HCT116 (cell line): ENCODE data around the gene OCEL1. TPM values are rescaled to one million over a fixed set of nuclear protein-coding genes. Genes with fewer than 3 reads are reported as not detected.
A peak's percentile ranks its signal among the peaks of the same experiment; 100 is the strongest.

ENCODE experiments used
- ATAC-seq: fragments of 200-7000 bp; cut with Tn5 transposase; 2 replicates; pipeline ENCODE4 v1.9.1; 2020; ENCODE audit warnings: mild to moderate bottlenecking, moderate library complexity
- BruUV-seq: library from RNA; stranded (reverse); fragments of 400-500 nt; replicated peaks from 2 replicates; lab custom pipeline; 2021; lab: Mats Ljungman, UMichigan
- CTCF ChIA-PET: fragments of 300-600 bp; sonication (Branson Sonifier 250); formaldehyde crosslinking; loops from one replicate; lab custom pipeline; 2021; ENCODE audit warnings: antibody characterized with exemption; lab: Charles Lee
- POLR2A ChIA-PET: fragments of 300-600, 350-600 bp; sonication (Branson Sonifier 250); formaldehyde crosslinking; loops from one replicate; lab custom pipeline; 2021; ENCODE audit warnings: antibody characterized with exemption; lab: Charles Lee
- RAD21 ChIA-PET, 2 experiments: fragments of 300-600 bp; sonication (Branson Sonifier 250); formaldehyde crosslinking; loops; one replicate each; lab custom pipeline; 2023; ENCODE audit warnings: low total read pairs in 2 of 2; ENCODE audit not compliant: uncharacterized antibody in 2 of 2, unreplicated experiment in 2 of 2, low non-redundant PET in 1 of 2; lab: Charles Lee
- DNase-seq: peaks from one replicate; pipeline ENCODE4 v3.0.0-alpha.2; 2010; ENCODE audit warnings: low read depth, low spot score
- H2AFZ ChIP-seq: fragments of 200-600 bp; shearing (Covaris generic), sonication (generic); 2 replicates; pipeline ENCODE4 v1.6.1; 2017; ENCODE audit warnings: low read depth, mixed run types, mixed read lengths, antibody characterized with exemption, low read length; ENCODE audit not compliant: poor library complexity, severe bottlenecking
- H3K27ac ChIP-seq: 2 replicates; pipeline ENCODE4 v1.5.1; 2012; ENCODE audit warnings: low read depth, low read length
- H3K27me3 ChIP-seq: fragments of 200-600 bp; sonication (generic); 2 replicates; pipeline ENCODE4 v1.6.1; 2016; ENCODE audit warnings: mixed run types, low read length, mixed read lengths; ENCODE audit not compliant: insufficient read depth
- H3K36me3 ChIP-seq, 2 experiments: fragments of 200-500 bp in 1 of 2; fragments of 200-600 bp in 1 of 2; sonication (Bioruptor generic) in 1 of 2; sonication (generic) in 1 of 2; 2 replicates each; pipeline versions ENCODE4 v1.5.1 to v1.6.1; 2014 to 2016; ENCODE audit warnings: low read length in 2 of 2, inconsistent platforms in 1 of 2, mixed read lengths in 1 of 2, mixed run types in 1 of 2; ENCODE audit not compliant: insufficient read depth in 2 of 2, control insufficient read depth in 1 of 2
- H3K4me1 ChIP-seq, 2 experiments: fragments of 200-600 bp in 1 of 2; sonication (generic) in 1 of 2; 2 replicates each; pipeline versions ENCODE4 v1.5.1 to v1.6.1; 2012 to 2017; ENCODE audit warnings: low read length in 2 of 2, inconsistent platforms in 1 of 2, mild to moderate bottlenecking in 1 of 2, mixed read lengths in 1 of 2, mixed run types in 1 of 2, moderate library complexity in 1 of 2; ENCODE audit not compliant: insufficient read depth in 2 of 2, control insufficient read depth in 1 of 2
- H3K4me2 ChIP-seq: fragments of 200-600 bp; sonication (generic); 2 replicates; pipeline ENCODE4 v1.6.1; 2017; ENCODE audit warnings: mixed run types, low read length, mixed read lengths
- H3K4me3 ChIP-seq, 2 experiments: fragments of 200-600 bp in 1 of 2; sonication (generic) in 1 of 2; replicated peaks in 1 of 2; 2 replicates each; pipeline ENCODE4 v1.5.1; 2011 to 2016; ENCODE audit warnings: low read length in 2 of 2, control low read depth in 1 of 2, low read depth in 1 of 2, mild to moderate bottlenecking in 1 of 2, mixed read lengths in 1 of 2, mixed run types in 1 of 2
- H3K79me2 ChIP-seq: fragments of 200-600 bp; sonication (generic); 2 replicates; pipeline ENCODE4 v1.6.1; 2017; ENCODE audit warnings: mild to moderate bottlenecking, mixed run types, low read length, moderate library complexity, mixed read lengths; ENCODE audit not compliant: insufficient read depth
- H3K9ac ChIP-seq: fragments of 200-600 bp; sonication (generic); 2 replicates; pipeline ENCODE4 v1.6.1; 2016; ENCODE audit warnings: low read length, mixed read lengths
- H3K9me2 ChIP-seq: fragments of 200-600 bp; sonication (generic), shearing (Covaris generic); 2 replicates; pipeline ENCODE4 v1.6.1; 2017; ENCODE audit warnings: mixed run types, mild to moderate bottlenecking, moderate library complexity; ENCODE audit not compliant: insufficient read depth
- H3K9me3 ChIP-seq, 2 experiments: fragments of 200-500 bp in 1 of 2; fragments of 200-600 bp in 1 of 2; sonication (Bioruptor generic) in 1 of 2; sonication (generic) in 1 of 2; 2 replicates each; pipeline ENCODE4 v1.6.1; 2014 to 2017; ENCODE audit warnings: low read length in 2 of 2, mixed read lengths in 2 of 2, inconsistent platforms in 1 of 2, low read depth in 1 of 2, mild to moderate bottlenecking in 1 of 2, mixed run types in 1 of 2, moderate library complexity in 1 of 2; ENCODE audit not compliant: control insufficient read depth in 1 of 2, insufficient read depth in 1 of 2
- H4K20me1 ChIP-seq: fragments of 200-600 bp; sonication (generic), shearing (Covaris generic); 2 replicates; pipeline ENCODE4 v1.6.1; 2017; ENCODE audit warnings: mixed run types, mild to moderate bottlenecking, moderate library complexity; ENCODE audit not compliant: insufficient read depth
- CBX3 ChIP-seq: IDR thresholded peaks from 2 replicates; pipeline ENCODE4 v1.6.1; 2012; ENCODE audit warnings: low read depth
- CEBPB ChIP-seq: IDR thresholded peaks from 2 replicates; pipeline ENCODE4 v1.6.1; 2012; ENCODE audit warnings: low read depth
- intact Hi-C: fragments of 100-400 bp; cut with micrococcal nuclease; formaldehyde crosslinking; loops from 2 replicates; pipeline ENCODE4 v1.10.0; 2022
- total RNA-seq: library from RNA; stranded (reverse); gene quantifications from one replicate; pipeline ENCODE4 v1.2.1, GENCODE V29; 2021; ENCODE audit not compliant: unreplicated experiment
- TF ChIP-seq, protein P1 (sequence below): IDR thresholded peaks from 2 replicates; pipeline ENCODE4 v1.6.1; 2012; ENCODE audit warnings: low read depth
- TF ChIP-seq, protein P2 (sequence below), 3 experiments: fragments of 200-600 bp in 1 of 3; sonication (generic) in 1 of 3; IDR thresholded peaks in 2 of 3; conservative IDR thresholded peaks in 1 of 3; 2 replicates each; pipeline ENCODE4 v1.5.1; 2012 to 2017; ENCODE audit warnings: low read depth in 2 of 3, low read length in 2 of 3, antibody characterized with exemption in 1 of 3, borderline replicate concordance in 1 of 3, control low read depth in 1 of 3, mild to moderate bottlenecking in 1 of 3, mixed read lengths in 1 of 3, mixed run types in 1 of 3, moderate library complexity in 1 of 3; ENCODE audit not compliant: insufficient read depth in 1 of 3

The OCEL1 gene
- total RNA-seq, 1 experiment from 2014 or later, result 39.8 TPM

DNA sequence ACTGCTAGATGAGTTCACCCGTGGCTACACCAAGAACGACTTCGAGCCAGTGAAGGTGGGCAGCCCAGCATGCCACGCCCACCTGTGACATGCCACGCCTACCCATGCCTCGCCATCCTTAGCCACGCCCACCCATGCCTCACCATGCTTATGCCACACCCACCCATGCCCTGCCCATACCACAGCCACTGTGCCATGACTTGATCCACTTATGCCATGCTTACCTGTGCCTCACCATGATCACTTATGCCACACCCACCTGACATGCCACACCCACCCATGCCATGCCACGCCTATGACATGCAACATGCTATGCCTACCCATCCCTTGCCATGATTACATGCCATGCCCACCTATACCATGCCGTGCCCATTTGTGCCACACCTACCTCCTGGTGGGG lies 23.8 kb upstream of the OCEL1 start:
- Histone ChIP-seq H3K36me3 (peaks cover 17 to 22% of the 10 kb centered on the region in 2 experiments; a peak in 3 of 4 replicates), H3K79me2 (no peaks in the 10 kb centered on the region), H3K4me3 (no peak overlapping the region), H3K4me1 (0 out of 4 replicates have a peak, but pooled peaks cover 0 to 3% of the 10 kb centered on the region in 2 experiments), H3K9ac (no peak overlapping the region), H3K9me2 (no peaks in the 10 kb centered on the region)
- CTCF ChIA-PET, result no interaction called here
- TF ChIP-seq CBX3 (no peak), CEBPB (no peak)
- TF ChIP-seq, all 23 proteins: peak for 0
- Histone ChIP-seq H3K27ac (no peak overlapping the region), H3K4me2 (no peak overlapping the region), H3K9me3 (no peaks in the 10 kb centered on the region), H3K27me3 (no peaks in the 10 kb centered on the region), H4K20me1 (no peaks in the 10 kb centered on the region), H2AFZ (no peak overlapping the region)
- ATAC-seq, result peak; percentile 67
- DNase-seq, result peak; percentile 15
- RAD21 ChIA-PET, result no interaction called here
- POLR2A ChIA-PET, result no interaction called here
- intact Hi-C loops, result no loop called here
- no TSS peak for BruUV-seq

DNA sequence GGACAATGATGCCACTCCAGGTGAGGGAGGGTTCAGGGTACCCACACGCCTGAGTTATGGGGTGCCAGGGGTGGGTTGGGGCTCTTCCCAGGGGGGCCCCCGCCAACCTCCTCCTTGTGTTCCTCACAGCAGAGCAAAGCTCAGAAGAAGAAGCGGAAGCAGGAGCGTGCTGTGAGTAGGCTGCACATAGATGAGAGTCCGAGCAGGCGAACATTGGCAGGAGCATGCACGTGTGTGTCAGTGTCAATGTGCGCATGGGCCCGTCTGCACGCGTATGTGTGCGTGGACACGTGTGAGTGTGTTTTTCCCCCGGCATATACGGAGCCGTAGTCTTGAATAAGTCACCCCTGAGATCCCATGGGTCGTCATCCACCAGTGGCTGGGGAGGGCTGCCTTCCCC lies 23.3 kb upstream of the OCEL1 start:
- Histone ChIP-seq H3K4me2 (no peak overlapping the region), H3K9me3 (no peaks in the 10 kb centered on the region)
- ATAC-seq, result no peak
- RAD21 ChIA-PET, result no interaction called here
- BruUV-seq, result no TSS peak
- TF ChIP-seq, protein P1, sequence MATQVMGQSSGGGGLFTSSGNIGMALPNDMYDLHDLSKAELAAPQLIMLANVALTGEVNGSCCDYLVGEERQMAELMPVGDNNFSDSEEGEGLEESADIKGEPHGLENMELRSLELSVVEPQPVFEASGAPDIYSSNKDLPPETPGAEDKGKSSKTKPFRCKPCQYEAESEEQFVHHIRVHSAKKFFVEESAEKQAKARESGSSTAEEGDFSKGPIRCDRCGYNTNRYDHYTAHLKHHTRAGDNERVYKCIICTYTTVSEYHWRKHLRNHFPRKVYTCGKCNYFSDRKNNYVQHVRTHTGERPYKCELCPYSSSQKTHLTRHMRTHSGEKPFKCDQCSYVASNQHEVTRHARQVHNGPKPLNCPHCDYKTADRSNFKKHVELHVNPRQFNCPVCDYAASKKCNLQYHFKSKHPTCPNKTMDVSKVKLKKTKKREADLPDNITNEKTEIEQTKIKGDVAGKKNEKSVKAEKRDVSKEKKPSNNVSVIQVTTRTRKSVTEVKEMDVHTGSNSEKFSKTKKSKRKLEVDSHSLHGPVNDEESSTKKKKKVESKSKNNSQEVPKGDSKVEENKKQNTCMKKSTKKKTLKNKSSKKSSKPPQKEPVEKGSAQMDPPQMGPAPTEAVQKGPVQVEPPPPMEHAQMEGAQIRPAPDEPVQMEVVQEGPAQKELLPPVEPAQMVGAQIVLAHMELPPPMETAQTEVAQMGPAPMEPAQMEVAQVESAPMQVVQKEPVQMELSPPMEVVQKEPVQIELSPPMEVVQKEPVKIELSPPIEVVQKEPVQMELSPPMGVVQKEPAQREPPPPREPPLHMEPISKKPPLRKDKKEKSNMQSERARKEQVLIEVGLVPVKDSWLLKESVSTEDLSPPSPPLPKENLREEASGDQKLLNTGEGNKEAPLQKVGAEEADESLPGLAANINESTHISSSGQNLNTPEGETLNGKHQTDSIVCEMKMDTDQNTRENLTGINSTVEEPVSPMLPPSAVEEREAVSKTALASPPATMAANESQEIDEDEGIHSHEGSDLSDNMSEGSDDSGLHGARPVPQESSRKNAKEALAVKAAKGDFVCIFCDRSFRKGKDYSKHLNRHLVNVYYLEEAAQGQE, result no peak
- TF ChIP-seq, protein P2, sequence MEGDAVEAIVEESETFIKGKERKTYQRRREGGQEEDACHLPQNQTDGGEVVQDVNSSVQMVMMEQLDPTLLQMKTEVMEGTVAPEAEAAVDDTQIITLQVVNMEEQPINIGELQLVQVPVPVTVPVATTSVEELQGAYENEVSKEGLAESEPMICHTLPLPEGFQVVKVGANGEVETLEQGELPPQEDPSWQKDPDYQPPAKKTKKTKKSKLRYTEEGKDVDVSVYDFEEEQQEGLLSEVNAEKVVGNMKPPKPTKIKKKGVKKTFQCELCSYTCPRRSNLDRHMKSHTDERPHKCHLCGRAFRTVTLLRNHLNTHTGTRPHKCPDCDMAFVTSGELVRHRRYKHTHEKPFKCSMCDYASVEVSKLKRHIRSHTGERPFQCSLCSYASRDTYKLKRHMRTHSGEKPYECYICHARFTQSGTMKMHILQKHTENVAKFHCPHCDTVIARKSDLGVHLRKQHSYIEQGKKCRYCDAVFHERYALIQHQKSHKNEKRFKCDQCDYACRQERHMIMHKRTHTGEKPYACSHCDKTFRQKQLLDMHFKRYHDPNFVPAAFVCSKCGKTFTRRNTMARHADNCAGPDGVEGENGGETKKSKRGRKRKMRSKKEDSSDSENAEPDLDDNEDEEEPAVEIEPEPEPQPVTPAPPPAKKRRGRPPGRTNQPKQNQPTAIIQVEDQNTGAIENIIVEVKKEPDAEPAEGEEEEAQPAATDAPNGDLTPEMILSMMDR (IDR thresholded peaks at IDR 0.05 in 2 of 3, conservative IDR thresholded peaks at IDR 0.05 in 1 of 3; ENCODE audit: borderline replicate concordance in 1 of 3, insufficient read depth in 1 of 3, low read depth in 2 of 3, low read length in 2 of 3), result no peak
- TF ChIP-seq, all 23 proteins: peak for 0
- intact Hi-C loops, result no loop called here
- ChIA-PET CTCF (no interaction called here), POLR2A (no interaction called here)
- DNase-seq, result no peak
- no peaks in the 10 kb centered on the region for H3K79me2 ChIP-seq
- H2AFZ ChIP-seq, result no peak overlapping the region
- no peak overlapping the region for H3K4me3 ChIP-seq
- no peak overlapping the region for H3K27ac ChIP-seq
- H3K9me2 ChIP-seq, result no peaks in the 10 kb centered on the region
- H3K9ac ChIP-seq, result no peak overlapping the region
- no peaks in the 10 kb centered on the region for H4K20me1 ChIP-seq
- peaks cover 17 to 22% of the 10 kb centered on the region in 2 experiments; a peak in 3 of 4 replicates for H3K36me3 ChIP-seq
- no peaks in the 10 kb centered on the region for H3K27me3 ChIP-seq
- 0 out of 4 replicates have a peak, but pooled peaks cover 0 to 3% of the 10 kb centered on the region in 2 experiments for H3K4me1 ChIP-seq
